ENCODE measurements around the gene CHI3L1. TPM values are rescaled to one million over a fixed set of nuclear protein-coding genes. Genes with fewer than 3 reads are reported as not detected.
A peak's percentile ranks its signal among the peaks of the same experiment; 100 is the strongest.
"Not testable (repeated sequence)": the region's sequence is repeated elsewhere in the genome, so short reads cannot be mapped to it uniquely, and the experiment has no call there.

The CHI3L1 gene
- 0.21 TPM in 1 of 2 replicates, not detected in the other for total RNA-seq (ENCODE audit: low replicate concordance)
- long read RNA-seq, partial matches to known transcripts: 1 of 1 reads
- long read RNA-seq, other reads (novel, unspliced or antisense): 0 of 1 reads

DNA sequence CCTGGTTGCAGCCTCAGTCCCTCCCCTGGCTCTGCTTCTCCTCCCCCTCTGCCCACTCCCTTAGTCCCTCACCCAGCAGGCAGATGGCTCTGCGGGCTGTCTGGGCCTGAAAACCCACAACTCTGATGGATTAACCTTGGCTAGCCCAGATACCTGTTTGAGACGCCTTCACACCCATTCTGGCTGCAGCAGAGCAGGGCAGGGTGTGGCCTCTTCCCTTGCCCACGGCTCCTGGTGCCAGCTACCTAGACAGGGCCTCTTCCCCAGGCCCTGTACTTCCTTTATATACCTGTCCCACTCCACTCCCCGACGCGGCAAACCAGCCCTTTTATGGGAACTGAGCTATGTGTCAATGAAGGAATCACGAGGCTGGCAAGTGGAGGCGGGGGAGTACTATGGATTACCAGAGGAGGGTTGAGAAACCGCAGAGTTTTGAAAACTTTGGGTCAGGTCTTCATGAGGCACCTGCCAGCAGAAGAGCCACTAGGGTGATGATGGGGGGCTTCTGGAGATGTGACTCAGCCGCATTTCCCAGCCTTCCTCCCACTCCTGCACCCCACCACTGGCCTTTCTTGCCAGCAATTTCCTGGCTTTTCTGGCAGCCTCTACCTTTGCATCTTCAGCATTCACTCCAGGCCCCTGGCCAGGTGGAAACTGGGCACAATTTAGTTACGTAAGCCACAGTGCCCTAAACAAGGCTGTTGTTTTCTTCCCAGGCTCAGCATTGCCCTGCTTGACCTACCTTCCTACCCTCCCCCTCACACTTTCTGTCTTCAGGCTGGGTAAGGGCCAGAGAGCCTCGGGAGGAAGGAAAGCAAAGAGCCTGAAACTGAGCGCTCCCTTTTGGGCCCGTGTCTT, at the start of gene CHI3L1:
CHI3L1 (minus strand) TSS at position 259 of the 858 bp plus-strand sequence; CDS start at position 178, 81 bp downstream.
- no peak for DNase-seq (ENCODE audit: extremely low spot score, unreplicated experiment)

DNA sequence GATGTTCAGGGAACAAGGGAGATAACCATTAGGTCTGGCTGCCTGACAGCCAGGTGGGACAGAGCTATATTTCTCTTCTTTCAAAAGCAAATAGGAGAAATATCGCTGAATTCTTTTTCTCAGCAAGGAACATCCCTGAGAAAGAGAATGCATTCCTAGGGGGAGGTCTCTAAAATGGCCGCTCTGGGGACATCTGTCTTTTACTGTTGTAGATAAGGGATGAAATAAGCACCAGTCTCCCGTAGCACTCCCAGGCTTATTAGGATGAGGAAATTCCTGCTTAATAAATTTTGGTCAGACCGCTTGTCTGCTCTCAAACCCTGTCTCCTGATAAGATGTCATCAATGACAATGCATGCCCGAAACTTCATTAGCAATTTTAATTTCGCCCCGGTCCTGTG, 48.4 kb upstream of the CHI3L1 start:
- peaks cover 11% of the 10 kb centered on the region for H3K9me3 Mint-ChIP-seq
- peaks cover 48% of the 10 kb centered on the region for H3K27me3 Mint-ChIP-seq
- not testable (repeated sequence) for H3K36me3 Mint-ChIP-seq; H3K4me3 Mint-ChIP-seq; H3K4me1 Mint-ChIP-seq (ENCODE audit: unreplicated experiment); DNase-seq (ENCODE audit: extremely low spot score, unreplicated experiment); H3K27ac Mint-ChIP-seq

More for the DNA sequence above, at the start of gene CHI3L1:
- Mint-ChIP-seq H3K36me3 (no peaks in the 10 kb centered on the region), H3K4me1 (ENCODE audit: unreplicated experiment) (peaks cover 20% of the 10 kb centered on the region), H3K27me3 (peaks cover 12% of the 10 kb centered on the region), H3K27ac (no peak within 1 kb of the TSS), H3K9me3 (no peaks in the 10 kb centered on the region), H3K4me3 (peak within 1 kb of the TSS; percentile 25)
- TF ChIP-seq, protein P1, sequence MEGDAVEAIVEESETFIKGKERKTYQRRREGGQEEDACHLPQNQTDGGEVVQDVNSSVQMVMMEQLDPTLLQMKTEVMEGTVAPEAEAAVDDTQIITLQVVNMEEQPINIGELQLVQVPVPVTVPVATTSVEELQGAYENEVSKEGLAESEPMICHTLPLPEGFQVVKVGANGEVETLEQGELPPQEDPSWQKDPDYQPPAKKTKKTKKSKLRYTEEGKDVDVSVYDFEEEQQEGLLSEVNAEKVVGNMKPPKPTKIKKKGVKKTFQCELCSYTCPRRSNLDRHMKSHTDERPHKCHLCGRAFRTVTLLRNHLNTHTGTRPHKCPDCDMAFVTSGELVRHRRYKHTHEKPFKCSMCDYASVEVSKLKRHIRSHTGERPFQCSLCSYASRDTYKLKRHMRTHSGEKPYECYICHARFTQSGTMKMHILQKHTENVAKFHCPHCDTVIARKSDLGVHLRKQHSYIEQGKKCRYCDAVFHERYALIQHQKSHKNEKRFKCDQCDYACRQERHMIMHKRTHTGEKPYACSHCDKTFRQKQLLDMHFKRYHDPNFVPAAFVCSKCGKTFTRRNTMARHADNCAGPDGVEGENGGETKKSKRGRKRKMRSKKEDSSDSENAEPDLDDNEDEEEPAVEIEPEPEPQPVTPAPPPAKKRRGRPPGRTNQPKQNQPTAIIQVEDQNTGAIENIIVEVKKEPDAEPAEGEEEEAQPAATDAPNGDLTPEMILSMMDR (conservative IDR thresholded peaks at IDR 0.05): no peak

DNA sequence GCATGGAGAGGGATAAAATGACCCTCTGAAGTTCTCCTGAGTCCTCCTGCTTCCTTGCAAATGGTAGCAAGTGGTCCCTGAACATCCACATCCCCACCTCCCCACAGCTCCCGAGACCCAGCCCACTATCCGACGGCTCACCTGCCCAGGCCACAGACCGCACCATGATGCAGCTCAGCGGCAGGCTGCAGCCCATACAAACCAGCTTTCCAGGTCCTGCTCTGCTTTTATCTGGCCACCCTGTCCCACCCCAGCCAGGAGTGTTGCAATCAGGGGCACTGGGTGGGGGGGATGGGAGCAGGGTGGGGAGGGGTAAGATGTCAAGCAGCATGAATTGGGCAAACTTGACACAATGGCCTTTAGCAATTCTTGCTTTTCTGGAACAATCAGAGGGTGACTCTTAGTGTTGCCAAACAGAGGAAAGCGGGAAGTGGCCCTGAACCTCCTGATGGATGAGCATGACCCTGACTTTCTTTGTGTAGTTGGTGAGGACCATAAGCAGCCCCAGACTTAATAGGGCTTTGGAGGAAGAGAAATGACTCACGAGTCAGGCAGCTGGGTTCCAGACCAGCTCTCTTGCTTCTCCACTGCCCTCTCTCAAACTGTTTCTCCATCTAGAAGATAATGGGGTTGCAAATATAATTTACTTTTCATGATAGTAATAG, 43.1 kb upstream of the CHI3L1 start, which contains the start of gene CHIT1:
CHIT1 (minus strand) TSS at position 203 of the 665 bp plus-strand sequence; CDS start at position 166, 37 bp downstream.
- Mint-ChIP-seq H3K4me1 (ENCODE audit: unreplicated experiment) (no peaks in the 10 kb centered on the region), H3K9me3 (peaks cover 6% of the 10 kb centered on the region), H3K4me3 (no peak within 1 kb of the TSS), H3K27ac (no peak within 1 kb of the TSS), H3K27me3 (peaks cover 57% of the 10 kb centered on the region), H3K36me3 (no peaks in the 10 kb centered on the region)
- TF ChIP-seq, protein P1 (conservative IDR thresholded peaks at IDR 0.05): no peak
- no peak for DNase-seq (ENCODE audit: extremely low spot score, unreplicated experiment)

DNA sequence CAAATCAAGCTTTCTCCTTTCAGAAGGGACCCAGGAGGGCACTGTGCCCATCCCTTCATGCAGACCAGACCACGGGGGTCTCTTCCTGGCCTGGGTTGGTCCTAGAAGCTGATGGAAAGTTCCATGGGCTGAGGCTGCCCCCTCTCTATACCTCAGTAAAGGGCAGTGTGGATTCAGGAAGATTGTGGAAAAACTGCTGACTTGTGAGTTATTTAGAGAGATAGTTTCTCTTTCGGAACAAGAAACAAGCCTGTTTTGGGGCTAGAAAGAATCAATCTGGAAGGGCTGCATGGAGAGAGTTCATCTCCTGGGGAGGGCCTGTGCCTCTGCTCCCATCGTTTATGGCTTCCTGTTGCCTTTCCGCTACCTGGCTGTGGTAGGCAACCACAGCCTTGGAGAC, 42.2 kb upstream of the CHI3L1 start:
- Mint-ChIP-seq H3K9me3 (peaks cover 2% of the 10 kb centered on the region), H3K27me3 (peaks cover 56% of the 10 kb centered on the region), H3K27ac (no peak overlapping the region), H3K4me1 (ENCODE audit: unreplicated experiment) (no peaks in the 10 kb centered on the region), H3K36me3 (no peaks in the 10 kb centered on the region), H3K4me3 (no peak overlapping the region)
- TF ChIP-seq, protein P1 (conservative IDR thresholded peaks at IDR 0.05): no peak
- DNase-seq (ENCODE audit: extremely low spot score, unreplicated experiment): no peak

DNA sequence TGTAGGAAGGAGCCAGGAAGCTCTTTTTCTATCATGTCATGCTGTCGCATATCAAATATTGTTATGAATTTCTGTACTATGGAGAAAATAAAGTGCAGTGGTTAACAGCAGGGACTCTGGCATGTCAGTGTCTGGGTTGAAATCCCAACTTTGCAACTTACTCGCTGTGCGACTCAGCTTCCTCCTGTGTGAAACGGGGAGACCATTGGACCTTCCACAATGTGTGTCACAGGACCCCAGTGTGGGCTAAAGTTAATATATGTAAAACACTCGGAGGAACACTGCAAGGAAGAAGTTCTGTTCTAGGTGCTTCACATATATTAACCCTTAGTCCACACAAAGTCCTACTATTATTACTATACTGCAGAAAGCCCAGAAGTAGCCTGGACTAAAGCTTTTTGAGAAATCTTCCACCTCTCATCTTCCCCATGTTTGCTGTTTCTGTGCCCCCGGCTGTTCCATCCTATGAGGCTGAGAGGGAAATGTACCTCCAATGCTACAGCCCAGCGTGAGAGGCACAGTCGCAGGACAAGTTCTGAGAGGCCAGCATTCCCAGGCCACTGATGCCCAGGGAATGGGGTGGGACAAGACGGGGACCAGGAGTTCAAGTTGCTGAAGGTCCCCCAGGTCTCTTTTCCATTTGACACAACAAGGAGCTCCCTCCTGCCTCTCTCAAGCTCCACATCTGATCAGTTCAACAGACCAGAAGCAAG, 41.0 kb upstream of the CHI3L1 start:
- no peaks in the 10 kb centered on the region for H3K9me3 Mint-ChIP-seq
- DNase-seq (ENCODE audit: extremely low spot score, unreplicated experiment): no peak
- TF ChIP-seq, protein P1 (conservative IDR thresholded peaks at IDR 0.05): no peak
- H3K27ac Mint-ChIP-seq: no peak overlapping the region
- peaks cover 48% of the 10 kb centered on the region for H3K27me3 Mint-ChIP-seq
- H3K4me3 Mint-ChIP-seq: no peak overlapping the region
- no peaks in the 10 kb centered on the region for H3K4me1 Mint-ChIP-seq (ENCODE audit: unreplicated experiment)
- H3K36me3 Mint-ChIP-seq: no peaks in the 10 kb centered on the region

Data from type B pancreatic cell (in vitro differentiated cells).